ENCODE measurements around the gene KATNAL1.
"Not testable (repeated sequence)": the region's sequence is repeated elsewhere in the genome, so short reads cannot be mapped to it uniquely, and the experiment has no call there.

Gene KATNAL1

DNA sequence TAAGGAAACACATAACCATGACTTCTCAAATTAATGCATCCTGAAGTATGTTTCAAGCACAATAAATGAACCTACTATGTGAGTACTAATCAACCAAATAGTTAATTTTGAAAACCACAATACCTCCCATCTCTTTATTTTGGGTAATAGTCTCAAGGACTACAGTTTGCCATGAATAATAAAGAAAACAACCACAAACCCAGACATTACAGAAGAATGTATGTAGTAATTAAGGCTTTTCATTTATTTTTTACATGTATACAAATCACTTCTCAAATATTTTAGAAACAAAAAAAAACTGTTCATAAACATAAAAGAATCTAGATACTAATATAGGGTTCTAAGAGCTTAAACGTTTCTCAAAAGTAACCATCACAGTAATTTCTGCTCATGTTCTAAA is 6.8 kb downstream of the KATNAL1 start:
- H3K9me3 ChIP-seq = no peaks in the 10 kb centered on the region
- no peak overlapping the region for H3K4me3 ChIP-seq
- in situ Hi-C loops (cut with MboI; ENCODE audit: low sequenced_read_pairs) = no loop called here
- no peaks in the 10 kb centered on the region for H3K36me3 ChIP-seq (replicated peaks)
- H3K27me3 ChIP-seq (ENCODE audit: low read depth) = no peaks in the 10 kb centered on the region
- DNase-seq (ENCODE audit: low spot score in 2 of 2) = no peak
- H3K4me1 ChIP-seq = peaks cover 27% of the 10 kb centered on the region

DNA sequence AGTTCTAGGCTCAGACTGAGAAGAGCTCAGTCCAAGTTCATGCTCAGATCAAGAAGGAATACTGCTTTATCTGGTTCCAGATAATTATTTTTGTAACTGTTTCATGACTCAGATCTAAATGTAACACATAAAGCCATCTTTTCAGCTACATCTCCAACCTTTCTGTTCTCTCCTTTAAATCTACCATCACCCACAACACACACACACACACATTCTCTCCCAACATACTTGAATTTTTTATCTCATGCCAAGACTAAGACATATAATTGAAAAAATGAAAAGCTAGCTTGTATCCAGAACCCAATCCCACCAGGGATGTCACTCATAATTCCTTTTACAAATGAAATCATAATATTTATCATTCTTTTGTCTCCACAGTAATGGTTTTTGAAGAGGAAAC is 7.6 kb downstream of the KATNAL1 start:
- in situ Hi-C loops (cut with MboI; ENCODE audit: low sequenced_read_pairs) = no loop called here
- peaks cover 21% of the 10 kb centered on the region for H3K4me1 ChIP-seq
- no peaks in the 10 kb centered on the region for H3K27me3 ChIP-seq (ENCODE audit: low read depth)
- no peaks in the 10 kb centered on the region for H3K36me3 ChIP-seq (replicated peaks)
- H3K9me3 ChIP-seq = no peaks in the 10 kb centered on the region
- no peak overlapping the region for H3K4me3 ChIP-seq
- DNase-seq (ENCODE audit: low spot score in 2 of 2) = no peak

DNA sequence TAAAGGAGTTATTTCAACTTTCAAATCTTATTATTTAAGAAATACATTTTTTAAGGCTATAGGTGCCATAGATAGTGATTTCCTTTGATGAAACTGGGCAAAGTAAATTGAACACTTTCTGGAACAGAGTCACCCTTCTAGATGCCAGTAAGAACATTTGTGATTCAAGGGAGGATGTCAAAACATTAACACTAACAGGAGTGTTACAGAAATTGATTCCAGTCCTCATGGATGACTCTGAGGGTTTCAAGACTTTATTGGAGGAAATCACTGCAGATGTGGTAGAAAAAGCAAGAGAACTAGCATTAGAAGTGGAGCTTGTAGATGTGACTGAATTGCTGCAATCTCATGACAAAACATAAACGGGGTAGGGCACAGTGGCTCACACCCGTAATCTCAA is 12.2 kb downstream of the KATNAL1 start:
- H3K36me3 ChIP-seq (replicated peaks) = no peaks in the 10 kb centered on the region
- no peaks in the 10 kb centered on the region for H3K9me3 ChIP-seq
- H3K4me3 ChIP-seq = no peak overlapping the region
- no peak for DNase-seq (ENCODE audit: low spot score in 2 of 2)
- no peaks in the 10 kb centered on the region for H3K27me3 ChIP-seq (ENCODE audit: low read depth)
- in situ Hi-C loops (cut with MboI; ENCODE audit: low sequenced_read_pairs) = no loop called here
- H3K4me1 ChIP-seq = peaks cover 13% of the 10 kb centered on the region

DNA sequence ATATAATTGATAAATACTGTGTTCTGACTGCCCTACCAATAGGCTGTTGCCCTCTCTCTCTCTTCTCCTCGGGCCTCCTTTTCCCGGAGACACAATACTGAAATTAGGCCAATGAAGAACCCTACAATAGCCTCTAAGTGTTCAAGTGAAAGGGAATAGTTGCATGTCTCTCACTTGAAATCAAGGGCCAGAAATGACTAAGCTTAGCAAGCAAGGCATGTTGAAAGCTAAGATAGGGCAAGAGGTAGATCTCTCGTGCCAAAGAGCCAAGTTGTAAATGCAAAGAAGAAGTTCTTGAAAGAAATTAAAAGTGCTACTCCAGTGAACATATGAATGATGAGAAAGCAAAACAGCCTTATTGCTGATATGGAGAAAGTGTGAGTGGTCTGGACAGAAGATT is 13.3 kb downstream of the KATNAL1 start:
- DNase-seq (ENCODE audit: low spot score in 2 of 2) = no peak
- peaks cover 21% of the 10 kb centered on the region for H3K4me1 ChIP-seq
- H3K9me3 ChIP-seq = no peaks in the 10 kb centered on the region
- H3K4me3 ChIP-seq = no peak overlapping the region
- in situ Hi-C loops (cut with MboI; ENCODE audit: low sequenced_read_pairs) = no loop called here
- no peaks in the 10 kb centered on the region for H3K27me3 ChIP-seq (ENCODE audit: low read depth)
- H3K36me3 ChIP-seq (replicated peaks) = no peaks in the 10 kb centered on the region

DNA sequence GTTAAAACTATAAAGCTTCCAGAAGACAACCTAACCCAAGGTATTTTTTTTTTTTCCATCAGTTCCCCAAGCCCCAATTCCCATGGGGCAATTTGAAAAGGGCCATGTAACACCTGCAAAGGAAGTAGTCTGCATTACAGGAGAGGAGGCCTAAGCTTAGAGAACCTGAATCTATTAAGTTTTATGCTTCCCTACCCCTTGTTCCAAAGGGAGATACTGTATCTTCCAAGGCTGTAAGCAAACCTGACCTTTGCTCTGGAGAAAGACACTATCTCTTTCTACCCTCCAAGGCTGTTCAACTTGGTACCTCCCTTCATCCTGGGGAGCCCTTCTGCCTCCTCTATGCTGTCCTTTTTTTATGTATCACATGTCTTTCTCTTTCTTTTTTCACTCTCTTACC is 15.0 kb downstream of the KATNAL1 start:
- Histone ChIP-seq H3K4me3 (no peak overlapping the region), H3K9me3 (no peaks in the 10 kb centered on the region), H3K36me3 (replicated peaks) (no peaks in the 10 kb centered on the region), H3K4me1 (peaks cover 21% of the 10 kb centered on the region), H3K27me3 (ENCODE audit: low read depth) (no peaks in the 10 kb centered on the region)
- no peak for DNase-seq (ENCODE audit: low spot score in 2 of 2)
- in situ Hi-C loops (cut with MboI; ENCODE audit: low sequenced_read_pairs) = no loop called here

DNA sequence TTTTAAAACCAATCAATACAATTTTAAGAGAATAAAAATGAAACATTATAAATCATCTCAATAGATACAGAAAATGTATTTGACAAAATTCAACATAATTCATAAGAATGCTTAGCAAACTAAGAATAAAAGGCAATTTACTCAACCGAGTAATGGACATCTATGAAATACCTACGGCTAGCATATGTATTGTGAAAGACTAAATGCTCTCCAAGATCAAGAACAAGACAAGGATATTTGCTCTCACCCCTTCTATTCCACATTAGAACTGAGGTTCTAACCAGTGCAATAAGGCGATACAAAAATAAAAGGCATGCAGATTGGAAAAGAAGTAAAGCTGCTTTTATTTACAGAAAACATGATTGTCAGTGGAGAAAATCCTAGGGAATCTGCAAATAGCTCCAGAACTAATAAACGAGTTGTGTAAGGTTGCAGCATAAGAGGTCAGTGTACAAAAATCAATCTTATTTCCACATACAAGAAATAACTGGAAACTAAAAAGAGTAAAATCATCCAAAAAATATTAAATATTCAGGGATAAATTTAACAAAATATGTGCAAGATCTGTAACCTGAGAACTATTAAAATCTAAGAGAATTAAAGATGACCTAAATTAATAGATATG is 16.4 kb downstream of the KATNAL1 start:
- DNase-seq (ENCODE audit: low spot score in 2 of 2) = no peak
- H3K4me3 ChIP-seq = no peak overlapping the region
- H3K36me3 ChIP-seq (replicated peaks) = no peaks in the 10 kb centered on the region
- no peaks in the 10 kb centered on the region for H3K27me3 ChIP-seq (ENCODE audit: low read depth)
- H3K4me1 ChIP-seq = peaks cover 28% of the 10 kb centered on the region
- H3K9me3 ChIP-seq = peaks cover 8% of the 10 kb centered on the region; the same call in 1 of the 2 replicates
- in situ Hi-C loops (cut with MboI; ENCODE audit: low sequenced_read_pairs) = no loop called here

DNA sequence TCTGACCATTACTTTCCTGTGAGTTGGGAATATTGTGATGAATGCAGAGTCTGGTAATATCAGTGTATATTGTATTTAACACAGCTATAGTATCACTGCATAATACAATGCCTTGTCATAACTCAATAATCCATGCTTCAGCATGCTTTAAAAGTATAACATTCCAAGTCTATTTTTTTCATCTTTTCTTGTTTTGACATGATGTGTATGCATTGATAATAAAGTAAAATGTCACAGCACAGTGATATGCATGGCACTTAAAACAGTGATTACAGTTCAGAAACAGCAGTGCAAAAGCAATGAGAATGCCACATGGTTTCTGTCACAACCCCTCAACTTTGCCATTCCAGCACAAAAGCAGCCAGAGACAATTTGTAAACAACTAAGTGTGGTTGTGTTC is 17.8 kb downstream of the KATNAL1 start:
- DNase-seq (ENCODE audit: low spot score in 2 of 2) = no peak
- H3K4me3 ChIP-seq = no peak overlapping the region
- no peaks in the 10 kb centered on the region for H3K27me3 ChIP-seq (ENCODE audit: low read depth)
- peaks cover 15% of the 10 kb centered on the region; the same call in 1 of the 2 replicates for H3K9me3 ChIP-seq
- H3K4me1 ChIP-seq = peaks cover 36% of the 10 kb centered on the region
- no peaks in the 10 kb centered on the region for H3K36me3 ChIP-seq (replicated peaks)
- in situ Hi-C loops (cut with MboI; ENCODE audit: low sequenced_read_pairs) = no loop called here

DNA sequence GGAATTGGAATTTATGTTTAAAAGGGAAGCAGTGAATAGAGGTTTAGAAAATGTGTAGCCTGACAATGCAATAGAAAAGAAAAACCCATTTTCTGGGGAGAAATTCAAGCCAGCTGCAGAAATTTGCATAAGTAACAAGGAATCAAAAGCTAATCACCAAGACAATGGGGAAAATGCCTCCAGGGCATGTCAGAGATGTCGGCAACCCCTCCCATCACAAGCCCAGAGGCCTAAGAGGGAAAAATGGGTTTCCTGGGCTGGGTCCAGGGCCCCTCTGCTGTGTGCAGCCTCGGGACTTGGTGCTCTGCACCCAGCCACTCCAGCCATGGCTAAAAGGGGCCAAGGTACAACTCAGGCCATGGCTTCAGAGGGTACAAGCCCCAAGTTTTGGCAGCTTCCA is 21.3 kb downstream of the KATNAL1 start:
- H3K4me3 ChIP-seq; H3K36me3 ChIP-seq (replicated peaks); in situ Hi-C loops (cut with MboI; ENCODE audit: low sequenced_read_pairs); H3K27me3 ChIP-seq (ENCODE audit: low read depth): not testable (repeated sequence)
- peaks cover 15% of the 10 kb centered on the region; the same call in 1 of the 2 replicates for H3K9me3 ChIP-seq
- DNase-seq (ENCODE audit: low spot score in 2 of 2) = peak; percentile 81 to 87
- peaks cover 25% of the 10 kb centered on the region for H3K4me1 ChIP-seq

DNA sequence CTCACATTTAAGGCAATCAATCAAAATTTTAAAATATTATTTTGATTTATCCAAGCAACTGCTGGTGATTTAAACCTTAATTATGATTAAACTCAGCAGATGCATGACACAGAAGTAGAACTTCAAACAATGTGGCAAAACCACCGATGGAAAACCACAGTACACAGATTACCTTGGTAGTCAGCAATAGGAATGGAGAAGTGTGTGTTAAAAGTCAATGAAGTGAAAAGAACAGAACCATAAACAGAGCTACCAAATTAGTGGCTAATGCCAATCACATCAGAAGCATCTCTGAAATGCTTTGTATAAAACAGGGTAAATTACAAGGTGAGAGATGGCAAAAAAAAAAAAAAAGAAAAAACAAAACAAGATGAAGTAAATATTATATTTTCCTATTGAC is 31.2 kb downstream of the KATNAL1 start:
- in situ Hi-C loops (cut with MboI; ENCODE audit: low sequenced_read_pairs) = no loop called here
- Histone ChIP-seq H3K4me3 (no peak overlapping the region), H3K9me3 (no peaks in the 10 kb centered on the region), H3K36me3 (replicated peaks) (peaks cover 12% of the 10 kb centered on the region), H3K27me3 (ENCODE audit: low read depth) (no peaks in the 10 kb centered on the region), H3K4me1 (no peaks in the 10 kb centered on the region)
- no peak for DNase-seq (ENCODE audit: low spot score in 2 of 2)

DNA sequence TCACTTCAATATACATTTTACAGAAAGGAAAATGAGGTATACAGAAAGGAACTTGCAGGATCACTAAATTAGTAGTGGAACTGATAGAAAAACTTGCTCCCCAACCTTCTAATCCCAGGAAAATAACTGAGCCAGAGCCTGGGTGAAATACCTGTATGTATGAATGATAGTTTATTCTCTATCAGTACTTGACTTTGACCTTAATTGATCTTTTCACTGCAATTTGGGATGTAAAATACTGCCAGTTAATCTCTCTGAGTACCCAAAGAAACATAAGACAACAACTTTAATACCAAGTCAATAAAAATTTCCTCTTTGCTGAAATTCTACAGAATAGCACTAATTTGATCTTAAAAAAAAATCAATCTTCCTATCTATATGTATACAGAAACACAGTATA is 33.3 kb downstream of the KATNAL1 start:
- in situ Hi-C loops (cut with MboI; ENCODE audit: low sequenced_read_pairs) = no loop called here
- no peaks in the 10 kb centered on the region for H3K4me1 ChIP-seq
- no peak overlapping the region for H3K4me3 ChIP-seq
- H3K36me3 ChIP-seq (replicated peaks) = peaks cover 12% of the 10 kb centered on the region
- H3K27me3 ChIP-seq (ENCODE audit: low read depth) = no peaks in the 10 kb centered on the region
- no peak for DNase-seq (ENCODE audit: low spot score in 2 of 2)
- no peaks in the 10 kb centered on the region for H3K9me3 ChIP-seq

DNA sequence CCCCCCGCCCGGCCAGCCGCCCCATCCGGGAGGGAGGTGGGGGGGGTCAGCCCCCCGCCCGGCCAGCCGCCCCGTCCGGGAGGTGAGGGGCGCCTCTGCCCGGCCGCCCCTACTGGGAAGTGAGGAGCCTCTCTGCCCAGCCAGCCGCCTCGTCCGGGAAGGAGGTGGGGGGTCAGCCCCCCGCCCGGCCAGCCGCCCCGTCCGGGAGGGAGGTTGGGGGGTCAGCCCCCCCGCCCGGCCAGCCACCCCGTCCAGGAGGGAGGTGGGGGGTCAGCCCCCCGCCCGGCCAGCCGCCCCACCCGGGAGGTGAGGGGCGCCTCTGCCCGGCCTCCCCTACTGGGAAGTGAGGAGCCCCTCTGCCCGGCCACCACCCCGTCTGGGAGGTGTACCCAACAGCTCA is 37.3 kb downstream of the KATNAL1 start:
- H3K4me3 ChIP-seq; H3K9me3 ChIP-seq; H3K27me3 ChIP-seq (ENCODE audit: low read depth); H3K4me1 ChIP-seq; in situ Hi-C loops (cut with MboI; ENCODE audit: low sequenced_read_pairs); H3K36me3 ChIP-seq (replicated peaks); DNase-seq (ENCODE audit: low spot score in 2 of 2): not testable (repeated sequence)

DNA sequence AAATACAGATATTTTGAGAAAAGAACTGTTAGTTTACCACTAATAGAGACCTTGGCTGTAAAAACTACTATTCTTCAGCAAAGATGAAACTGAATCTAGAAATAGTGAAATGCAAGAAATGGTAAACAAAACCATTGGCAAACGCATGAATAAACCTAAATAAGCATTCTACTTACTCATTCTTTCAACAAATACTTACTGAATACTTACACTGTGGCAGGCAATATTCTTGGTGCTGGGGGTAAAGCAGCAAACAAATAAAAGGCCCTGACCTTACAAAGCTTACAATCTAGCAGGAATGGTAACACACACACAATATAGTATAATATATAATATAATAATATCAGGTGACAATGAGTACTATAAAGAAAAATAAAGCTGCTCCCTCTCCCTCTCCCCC is 38.7 kb downstream of the KATNAL1 start:
- Histone ChIP-seq H3K36me3 (replicated peaks) (no peaks in the 10 kb centered on the region; the same call in 1 of the 2 replicates), H3K4me1 (no peaks in the 10 kb centered on the region), H3K9me3 (no peaks in the 10 kb centered on the region), H3K27me3 (ENCODE audit: low read depth) (no peaks in the 10 kb centered on the region), H3K4me3 (no peak overlapping the region)
- DNase-seq (ENCODE audit: low spot score in 2 of 2) = no peak
- in situ Hi-C loops (cut with MboI; ENCODE audit: low sequenced_read_pairs) = no loop called here

DNA sequence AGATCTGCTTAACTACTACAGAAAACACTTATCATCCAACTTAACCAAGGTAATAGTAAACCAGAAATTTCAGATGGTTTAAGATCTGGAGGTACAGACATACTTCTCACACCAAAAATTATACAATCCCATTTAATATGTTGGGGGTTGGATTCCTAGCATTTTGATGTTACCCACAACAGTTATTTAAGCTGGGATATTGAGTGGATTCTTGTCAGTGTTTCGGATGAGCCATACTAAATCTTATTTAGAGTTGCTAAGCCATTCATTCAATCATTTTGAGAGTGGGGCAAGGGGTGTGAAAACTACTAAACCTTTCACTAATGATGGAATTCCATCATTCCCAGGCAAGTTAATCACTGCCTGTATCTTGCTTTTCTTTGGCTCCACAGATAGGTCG is 40.6 kb downstream of the KATNAL1 start:
- H3K4me3 ChIP-seq = no peak overlapping the region
- H3K36me3 ChIP-seq (replicated peaks) = no peaks in the 10 kb centered on the region; the same call in 1 of the 2 replicates
- H3K27me3 ChIP-seq (ENCODE audit: low read depth) = no peaks in the 10 kb centered on the region
- no peaks in the 10 kb centered on the region for H3K4me1 ChIP-seq
- H3K9me3 ChIP-seq = no peaks in the 10 kb centered on the region
- in situ Hi-C loops (cut with MboI; ENCODE audit: low sequenced_read_pairs) = no loop called here
- no peak for DNase-seq (ENCODE audit: low spot score in 2 of 2)

DNA sequence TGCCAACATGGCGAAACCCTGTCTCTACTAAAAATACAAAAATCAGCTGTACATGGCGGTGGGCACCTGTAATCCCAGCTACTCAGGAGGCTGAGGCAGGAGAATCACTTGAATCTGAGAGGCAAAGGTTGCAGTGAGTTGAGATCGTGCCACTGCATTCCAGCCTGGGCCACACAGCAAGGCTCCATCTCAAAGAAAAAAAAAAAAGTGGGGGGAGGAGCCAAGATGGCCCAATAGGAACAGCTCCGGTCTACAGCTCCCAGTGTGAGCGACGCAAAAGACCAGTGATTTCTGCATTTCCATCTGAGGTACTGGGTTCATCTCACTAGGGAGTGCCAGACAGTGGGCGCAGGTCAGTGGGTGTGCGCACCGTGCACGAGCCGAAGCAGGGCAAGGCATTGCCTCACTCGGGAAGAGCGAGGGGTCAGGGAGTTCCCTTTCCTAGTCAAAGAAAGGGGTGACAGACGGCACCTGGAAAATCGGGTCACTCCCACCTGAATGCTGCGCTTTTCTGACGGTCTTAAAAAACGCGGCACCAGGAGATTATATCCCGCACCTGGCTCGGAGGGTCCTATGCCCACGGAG is 48.1 kb downstream of the KATNAL1 start:
- H3K36me3 ChIP-seq (replicated peaks); in situ Hi-C loops (cut with MboI; ENCODE audit: low sequenced_read_pairs); H3K4me1 ChIP-seq; DNase-seq (ENCODE audit: low spot score in 2 of 2); H3K9me3 ChIP-seq; H3K4me3 ChIP-seq; H3K27me3 ChIP-seq (ENCODE audit: low read depth): not testable (repeated sequence)

Measured in HAP-1 (cell line).